ENCODE measurements around the gene CCM2. TPM values are rescaled to one million over a fixed set of nuclear protein-coding genes. Genes with fewer than 3 reads are reported as not detected.

Gene CCM2
- total RNA-seq, 2 experiments from 2014 or later, result 48.8 to 52.8 TPM

- DNase-seq (no peak), ATAC-seq (ENCODE audit: poor library complexity) (no peak)
- H3K27me3 ChIP-seq (ENCODE audit: control insufficient read depth in 1 of 2, insufficient read depth in 2 of 2, low read length in 2 of 2), result no peaks in the 10 kb centered on the region
- H3K4me3 ChIP-seq (ENCODE audit: low read length), result no peak overlapping the region
- H3K9me3 Mint-ChIP-seq, result no peaks in the 10 kb centered on the region
- ChIA-PET POLR2A (interaction anchor here (1.1 kb wide), 2 partner anchors 27 to 53 kb away, joined by 3 read pairs; no protein-coding TSS in a partner anchor), CTCF (interaction anchor here (1.5 kb wide), 1 partner anchor 81 kb away, joined by 4 read pairs; no protein-coding TSS in a partner anchor)
- peaks cover 45% of the 10 kb centered on the region for H3K36me3 ChIP-seq (ENCODE audit: insufficient read depth, low read length)
- peaks cover 88% of the 10 kb centered on the region for H3K36me3 Mint-ChIP-seq (ENCODE audit: low read depth)
- H3K9me3 ChIP-seq (ENCODE audit: control insufficient read depth in 1 of 2, insufficient read depth in 1 of 2, low read length in 2 of 2), result no peaks in the 10 kb centered on the region
- H3K27me3 Mint-ChIP-seq, result no peaks in the 10 kb centered on the region
- H3K4me3 Mint-ChIP-seq, result no peak overlapping the region
- H3K27ac Mint-ChIP-seq, result peak overlapping the region; percentile 81
- H3K27ac ChIP-seq (ENCODE audit: low read depth in 1 of 2, low read length in 2 of 2), result no peak overlapping the region
- H3K4me1 ChIP-seq (ENCODE audit: insufficient read depth, low read length), result peaks cover 41% of the 10 kb centered on the region
- no peak for TF ChIP-seq CTCF (IDR thresholded peaks at IDR 0.05)
- intact Hi-C loops (cut with DNase I, micrococcal nuclease), result no loop called here
- H3K4me1 Mint-ChIP-seq (ENCODE audit: low read depth), result peaks cover 81% of the 10 kb centered on the region
Measured at GRCh38 chr7:45055016-45055415, 55.0 kb downstream of the CCM2 start.

- no peak overlapping the region for H3K4me3 Mint-ChIP-seq
- Histone ChIP-seq H3K4me3 (ENCODE audit: low read length) (no peak overlapping the region), H3K9me3 (ENCODE audit: control insufficient read depth in 1 of 2, insufficient read depth in 1 of 2, low read length in 2 of 2) (no peaks in the 10 kb centered on the region), H3K27me3 (ENCODE audit: control insufficient read depth in 1 of 2, insufficient read depth in 2 of 2, low read length in 2 of 2) (no peaks in the 10 kb centered on the region), H3K36me3 (ENCODE audit: insufficient read depth, low read length) (peaks cover 46% of the 10 kb centered on the region), H3K4me1 (ENCODE audit: insufficient read depth, low read length) (peaks cover 41% of the 10 kb centered on the region), H3K27ac (ENCODE audit: low read depth in 1 of 2, low read length in 2 of 2) (no peak overlapping the region)
- no peak for ATAC-seq (ENCODE audit: poor library complexity)
- H3K27me3 Mint-ChIP-seq, result no peaks in the 10 kb centered on the region
- ChIA-PET CTCF (no interaction called here), POLR2A (no interaction called here)
- H3K4me1 Mint-ChIP-seq (ENCODE audit: low read depth), result peaks cover 81% of the 10 kb centered on the region
- peaks cover 88% of the 10 kb centered on the region for H3K36me3 Mint-ChIP-seq (ENCODE audit: low read depth)
- TF ChIP-seq CTCF (IDR thresholded peaks at IDR 0.05), result no peak
- DNase-seq, result no peak
- intact Hi-C loops (cut with DNase I, micrococcal nuclease), result no loop called here
- peak overlapping the region; percentile 81 for H3K27ac Mint-ChIP-seq
- H3K9me3 Mint-ChIP-seq, result no peaks in the 10 kb centered on the region
Measured at GRCh38 chr7:45055594-45056219, 55.7 kb downstream of the CCM2 start.

- Histone ChIP-seq H3K27me3 (ENCODE audit: control insufficient read depth in 1 of 2, insufficient read depth in 2 of 2, low read length in 2 of 2) (no peaks in the 10 kb centered on the region), H3K4me3 (ENCODE audit: low read length) (no peak overlapping the region), H3K9me3 (ENCODE audit: control insufficient read depth in 1 of 2, insufficient read depth in 1 of 2, low read length in 2 of 2) (no peaks in the 10 kb centered on the region), H3K4me1 (ENCODE audit: insufficient read depth, low read length) (peaks cover 54% of the 10 kb centered on the region), H3K27ac (ENCODE audit: low read depth in 1 of 2, low read length in 2 of 2) (no peak overlapping the region), H3K36me3 (ENCODE audit: insufficient read depth, low read length) (peaks cover 50% of the 10 kb centered on the region)
- peak overlapping the region; percentile 17 for H3K4me3 Mint-ChIP-seq
- no peak for DNase-seq
- no peaks in the 10 kb centered on the region for H3K9me3 Mint-ChIP-seq
- peaks cover 91% of the 10 kb centered on the region for H3K36me3 Mint-ChIP-seq (ENCODE audit: low read depth)
- ChIA-PET CTCF (interaction anchor here (1.2 kb wide), 1 partner anchor 84 kb away, joined by 5 read pairs; no protein-coding TSS in a partner anchor), POLR2A (interaction anchor here (0.6 kb wide), 1 partner anchor 875 kb away, joined by 3 read pairs; no protein-coding TSS in a partner anchor)
- ATAC-seq (ENCODE audit: poor library complexity), result no peak
- no peak for TF ChIP-seq CTCF (IDR thresholded peaks at IDR 0.05)
- H3K27ac Mint-ChIP-seq, result peak overlapping the region; percentile 81
- H3K4me1 Mint-ChIP-seq (ENCODE audit: low read depth), result peaks cover 83% of the 10 kb centered on the region
- intact Hi-C loops (cut with DNase I, micrococcal nuclease), result no loop called here
- H3K27me3 Mint-ChIP-seq, result no peaks in the 10 kb centered on the region
Measured at GRCh38 chr7:45057878-45058277, 57.9 kb downstream of the CCM2 start.
